GM13977 (cell line): ENCODE measurements around the gene SLC13A2.
"Not testable (repeated sequence)": the region's sequence is repeated elsewhere in the genome, so short reads cannot be mapped to it uniquely, and the experiment has no call there.

Experiments
- DNase-seq: peaks from one replicate; pipeline ENCODE4 v3.0.0; 2012; ENCODE audit warnings: low spot score
- CTCF ChIP-seq: IDR thresholded peaks from 2 replicates; pipeline ENCODE4 v1.5.1; 2012; ENCODE audit warnings: mild to moderate bottlenecking, control low read depth; ENCODE audit not compliant: insufficient read depth; ENCODE audit errors: extremely low read depth, missing control alignments
- in situ Hi-C: fragments of 300-500 bp; cut with MboI; formaldehyde crosslinking; loops from one replicate; pipeline ENCODE4 v1.12.0; 2022; ENCODE audit warnings: low sequenced_read_pairs, low pct_unique_long_range_greater_than_20kb, mixed read lengths, inconsistent platforms; ENCODE audit not compliant: unreplicated experiment

SLC13A2 gene

DNA sequence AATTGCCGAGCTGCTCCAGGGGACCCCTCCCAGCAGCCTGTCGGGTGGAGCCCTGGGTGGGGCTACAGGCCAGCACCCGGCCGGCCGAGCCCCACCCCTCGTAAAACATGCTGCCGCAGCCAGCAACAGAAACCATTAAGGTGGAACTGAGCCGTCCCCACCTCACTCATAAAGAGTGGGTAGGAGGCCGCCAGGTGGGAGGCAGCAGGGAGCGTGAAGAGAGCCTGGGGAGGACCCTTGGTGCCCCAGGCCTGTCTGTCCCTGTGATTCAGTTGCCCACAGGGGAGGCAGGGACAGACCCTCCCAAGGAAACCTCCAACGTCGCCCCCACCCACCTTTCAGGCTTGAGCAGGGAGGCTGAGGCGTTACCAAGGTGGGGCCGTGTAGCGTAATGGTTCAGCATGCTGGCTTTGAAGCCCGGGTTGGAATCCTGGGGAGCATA lies 41.1 kb downstream of the SLC13A2 start:
- TF ChIP-seq CTCF: no peak
- no peak for DNase-seq
- in situ Hi-C loops: no loop called here

GRCh38 chr17:28515518-28515917 lies 42.1 kb downstream of the SLC13A2 start:
- in situ Hi-C loops: no loop called here
- no peak for TF ChIP-seq CTCF
- DNase-seq: no peak

DNA sequence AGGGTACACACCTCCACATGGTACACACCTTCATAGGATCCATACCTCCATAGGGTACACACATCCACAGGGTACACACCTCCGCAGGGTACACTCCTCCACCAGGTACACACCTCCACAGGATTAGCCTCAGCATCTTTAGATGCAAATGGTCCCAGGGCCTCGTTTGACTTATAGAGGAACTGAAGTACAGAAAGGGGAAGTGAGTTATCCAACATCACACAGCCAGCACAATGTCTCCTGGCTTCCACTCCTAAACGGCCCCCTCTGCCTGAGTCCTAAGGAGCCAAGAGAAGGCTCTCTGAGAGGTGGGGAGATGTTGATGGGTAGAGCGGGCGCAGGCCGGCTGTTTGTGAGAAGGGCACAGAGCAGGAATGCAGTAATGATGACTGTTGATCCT lies 44.7 kb downstream of the SLC13A2 start:
- in situ Hi-C loops: no loop called here
- no peak for DNase-seq
- no peak for TF ChIP-seq CTCF

- no peak for DNase-seq
- in situ Hi-C loops: no loop called here
- TF ChIP-seq CTCF: no peak
Measured at GRCh38 chr17:28518578-28518977, 45.1 kb downstream of the SLC13A2 start.

- no peak for TF ChIP-seq CTCF
- in situ Hi-C loops: no loop called here
- DNase-seq: no peak
Measured at GRCh38 chr17:28519236-28519635, 45.8 kb downstream of the SLC13A2 start.

DNA sequence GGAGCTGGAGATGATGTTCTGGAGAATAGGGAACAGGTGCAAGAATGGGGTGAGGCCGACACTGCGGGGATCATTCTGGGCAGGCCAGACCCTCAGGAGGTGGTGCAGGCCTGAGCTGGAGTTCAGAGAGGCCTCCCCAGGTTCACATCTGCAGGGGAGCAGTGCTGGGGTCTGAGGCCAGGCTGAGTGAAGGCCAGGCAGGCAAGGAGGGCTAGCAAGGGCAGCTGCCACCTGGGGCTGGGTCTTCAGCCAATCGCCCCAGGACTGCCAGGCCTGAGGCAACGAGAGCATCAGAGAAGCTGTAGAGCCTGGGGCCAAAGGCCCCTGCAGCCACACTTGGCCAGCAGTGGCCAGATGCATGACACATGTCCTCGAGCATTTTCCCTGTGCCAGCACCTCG lies 47.2 kb downstream of the SLC13A2 start:
- in situ Hi-C loops: no loop called here
- TF ChIP-seq CTCF: no peak
- no peak for DNase-seq

- in situ Hi-C loops: no loop called here
- DNase-seq: no peak
- no peak for TF ChIP-seq CTCF
Measured at GRCh38 chr17:28521311-28522085, 48.1 kb downstream of the SLC13A2 start.

GRCh38 chr17:28522281-28522680 lies 48.8 kb downstream of the SLC13A2 start:
- DNase-seq, in situ Hi-C loops: not testable (repeated sequence)
